ENCODE data around the gene MAGI3. TPM values are rescaled to one million over a fixed set of nuclear protein-coding genes. Genes with fewer than 3 reads are reported as not detected.

Gene MAGI3
- total and polyA plus RNA-seq, 8 donors, result 3.5 to 225 (median 49.7) TPM

GRCh38 chr1:113670650-113671049, 280.3 kb downstream of the MAGI3 start:
- no peak overlapping the region for H3K27ac ChIP-seq
- H3K27me3 ChIP-seq, result no peaks in the 10 kb centered on the region
- no peaks in the 10 kb centered on the region for H3K9me3 ChIP-seq
- no peak for TF ChIP-seq EP300 (IDR thresholded peaks at IDR 0.05)
- no peak for TF ChIP-seq POLR2AphosphoS5 (IDR thresholded peaks at IDR 0.05)
- TF ChIP-seq POLR2A (IDR thresholded peaks at IDR 0.05), result no peak
- TF ChIP-seq CTCF (IDR thresholded peaks at IDR 0.05), result no peak
- H3K4me1 ChIP-seq, result peaks cover 0 to 5% (median 0%) of the 10 kb centered on the region in 4 donors
- DNase-seq, result no peak
- H3K4me3 ChIP-seq, result no peak overlapping the region
- intact Hi-C loops (cut with DNase I; ENCODE audit: low total_unique reads), result loop anchor here (10.0 kb wide), 1 partner anchor 536 kb away; no protein-coding TSS in a partner anchor
- WGBS, 5 donors, result 91 to 98% (median 93%) methylated on average over 1 of the region's 1 CpG
- H3K36me3 ChIP-seq, result peaks cover 0 to 40% (median 27%) of the 10 kb centered on the region in 4 donors

GRCh38 chr1:113672491-113672890, 282.2 kb downstream of the MAGI3 start:
- H3K36me3 ChIP-seq, result peaks cover 0 to 30% (median 27%) of the 10 kb centered on the region in 4 donors
- H3K27me3 ChIP-seq, result no peaks in the 10 kb centered on the region
- TF ChIP-seq EP300 (IDR thresholded peaks at IDR 0.05), result no peak
- TF ChIP-seq POLR2A (IDR thresholded peaks at IDR 0.05), result no peak
- no peak for TF ChIP-seq CTCF (IDR thresholded peaks at IDR 0.05)
- H3K27ac ChIP-seq, result no peak overlapping the region
- no peaks in the 10 kb centered on the region for H3K9me3 ChIP-seq
- intact Hi-C loops (cut with DNase I; ENCODE audit: low total_unique reads), result loop anchor here (10.0 kb wide), 1 partner anchor 538 kb away; no protein-coding TSS in a partner anchor
- H3K4me3 ChIP-seq, result no peak overlapping the region
- DNase-seq, result no peak
- H3K4me1 ChIP-seq, result peaks cover 0 to 9% (median 3%) of the 10 kb centered on the region in 4 donors
- WGBS, 5 donors, result 54 to 78% (median 61%) methylated on average over 4 of the region's 4 CpGs

GRCh38 chr1:113674591-113674990, 284.3 kb downstream of the MAGI3 start:
- H3K4me1 ChIP-seq, result peaks cover 0 to 13% (median 7%) of the 10 kb centered on the region in 4 donors
- no peaks in the 10 kb centered on the region for H3K27me3 ChIP-seq
- H3K9me3 ChIP-seq, result no peaks in the 10 kb centered on the region
- no peak for DNase-seq
- intact Hi-C loops (cut with DNase I; ENCODE audit: low total_unique reads), result loop anchor here (10.0 kb wide), 1 partner anchor 540 kb away; no protein-coding TSS in a partner anchor
- no peak for TF ChIP-seq POLR2A (IDR thresholded peaks at IDR 0.05)
- TF ChIP-seq POLR2AphosphoS5 (IDR thresholded peaks at IDR 0.05), result no peak
- TF ChIP-seq EP300 (IDR thresholded peaks at IDR 0.05), result no peak
- peaks cover 0 to 31% (median 26%) of the 10 kb centered on the region in 4 donors for H3K36me3 ChIP-seq
- 85 to 100% (median 88%) methylated on average over 1 of the region's 1 CpG for whole genome bisulfite sequencing, 5 donors
- no peak overlapping the region for H3K27ac ChIP-seq
- H3K4me3 ChIP-seq, result no peak overlapping the region

- intact Hi-C loops (cut with DNase I; ENCODE audit: low total_unique reads), result loop anchor here (10.0 kb wide), 1 partner anchor 541 kb away; no protein-coding TSS in a partner anchor
- TF ChIP-seq EP300 (IDR thresholded peaks at IDR 0.05) (no peak), CTCF (IDR thresholded peaks at IDR 0.05) (no peak), POLR2A (IDR thresholded peaks at IDR 0.05) (no peak), POLR2AphosphoS5 (IDR thresholded peaks at IDR 0.05) (no peak)
- H3K9me3 ChIP-seq, result no peaks in the 10 kb centered on the region
- no peak overlapping the region for H3K4me3 ChIP-seq
- no peak for DNase-seq
- 87 to 97% (median 92%) methylated on average over 2 of the region's 2 CpGs for WGBS, 5 donors
- peaks cover 0 to 13% (median 7%) of the 10 kb centered on the region in 4 donors for H3K4me1 ChIP-seq
- peaks cover 0 to 31% (median 26%) of the 10 kb centered on the region in 4 donors for H3K36me3 ChIP-seq
- no peaks in the 10 kb centered on the region for H3K27me3 ChIP-seq
- no peak overlapping the region for H3K27ac ChIP-seq
Measured at GRCh38 chr1:113675302-113675701, 285.0 kb downstream of the MAGI3 start.

- TF ChIP-seq EP300 (IDR thresholded peaks at IDR 0.05) (no peak), POLR2AphosphoS5 (IDR thresholded peaks at IDR 0.05) (no peak), CTCF (IDR thresholded peaks at IDR 0.05) (no peak), POLR2A (IDR thresholded peaks at IDR 0.05) (no peak)
- WGBS, 5 donors, result 58 to 73% (median 68%) methylated on average over 5 of the region's 5 CpGs
- no peak for DNase-seq
- Histone ChIP-seq H3K27ac (no peak overlapping the region), H3K4me3 (no peak overlapping the region), H3K27me3 (no peaks in the 10 kb centered on the region), H3K4me1 (peaks cover 0 to 13% (median 4%) of the 10 kb centered on the region in 4 donors), H3K36me3 (peaks cover 0 to 38% (median 25%) of the 10 kb centered on the region in 4 donors), H3K9me3 (no peaks in the 10 kb centered on the region)
- intact Hi-C loops (cut with DNase I; ENCODE audit: low total_unique reads), result loop anchor here (10.0 kb wide), 1 partner anchor 542 kb away; no protein-coding TSS in a partner anchor
Measured at GRCh38 chr1:113676524-113676923, 286.2 kb downstream of the MAGI3 start.

Data from stomach (tissue), 9 donors.